ENCODE results near the gene HSBP1L1. TPM values are rescaled to one million over a fixed set of nuclear protein-coding genes. Genes with fewer than 3 reads are reported as not detected.

Gene HSBP1L1
- total RNA-seq, 4 donors from 2014 or later, result 18.0 to 35.4 (median 29.7) TPM

GRCh38 chr18:79963658-79964329 is 649 bp upstream of the HSBP1L1 start:
- Histone ChIP-seq H3K4me1 (peaks cover 0 to 37% (median 11%) of the 10 kb centered on the region in 4 donors), H3K36me3 (peaks cover 0 to 14% (median 0%) of the 10 kb centered on the region in 3 donors), H3K4me3 (peak overlapping the region; percentile 41 to 78 (median 76)), H3K9me3 (no peaks in the 10 kb centered on the region), H3K27ac (peak overlapping the region; percentile 54 to 92 (median 89)), H3K27me3 (peaks cover 0 to 6% of the 10 kb centered on the region in 2 donors)
- TF ChIP-seq EP300 (IDR thresholded peaks at IDR 0.05) (no peak), POLR2A (IDR thresholded peaks at IDR 0.05) (no peak), CTCF (IDR thresholded peaks at IDR 0.05) (no peak)
- WGBS, 2 donors, result 91 to 92% methylated on average over 29 to 30 of the region's 30 CpGs
- no peak for DNase-seq (ENCODE audit: low spot score in 2 of 2)

- DNase-seq (ENCODE audit: low spot score in 2 of 2), result no peak
- no peaks in the 10 kb centered on the region for H3K9me3 ChIP-seq
- H3K27ac ChIP-seq, result peak overlapping the region; percentile 54 to 92 (median 89)
- H3K36me3 ChIP-seq, result peaks cover 0 to 26% (median 0%) of the 10 kb centered on the region in 3 donors
- 8 to 13% methylated on average over 24 of the region's 24 CpGs for WGBS, 2 donors
- TF ChIP-seq CTCF (IDR thresholded peaks at IDR 0.05) (no peak), EP300 (IDR thresholded peaks at IDR 0.05) (peak in 1 of 2 donors; percentile 46), POLR2A (IDR thresholded peaks at IDR 0.05) (no peak)
- H3K4me3 ChIP-seq, result peak overlapping the region; percentile 41 to 78 (median 76)
- no peaks in the 10 kb centered on the region for H3K27me3 ChIP-seq
- H3K4me1 ChIP-seq, result peaks cover 0 to 37% (median 9%) of the 10 kb centered on the region in 4 donors
These were observed 868 bp downstream of the HSBP1L1 start for GRCh38 chr18:79965119-79965902.

GRCh38 chr18:79970419-79971133 is 6.1 kb downstream of the HSBP1L1 start:
- H3K4me3 ChIP-seq, result no peak overlapping the region
- peaks cover 0 to 77% (median 9%) of the 10 kb centered on the region in 3 donors for H3K36me3 ChIP-seq
- no peaks in the 10 kb centered on the region for H3K9me3 ChIP-seq
- H3K4me1 ChIP-seq, result peaks cover 0 to 2% (median under 1%) of the 10 kb centered on the region in 4 donors
- TF ChIP-seq EP300 (IDR thresholded peaks at IDR 0.05) (no peak), CTCF (IDR thresholded peaks at IDR 0.05) (no peak), POLR2A (IDR thresholded peaks at IDR 0.05) (no peak)
- no peak overlapping the region for H3K27ac ChIP-seq
- no peak for DNase-seq (ENCODE audit: low spot score in 2 of 2)
- 81 to 88% methylated on average over 12 of the region's 12 CpGs for WGBS, 2 donors
- H3K27me3 ChIP-seq, result no peaks in the 10 kb centered on the region

- Histone ChIP-seq H3K4me1 (no peaks in the 10 kb centered on the region), H3K27me3 (no peaks in the 10 kb centered on the region), H3K27ac (no peak overlapping the region), H3K4me3 (no peak overlapping the region), H3K36me3 (peaks cover 0 to 85% (median 9%) of the 10 kb centered on the region in 3 donors), H3K9me3 (no peaks in the 10 kb centered on the region)
- no peak for DNase-seq (ENCODE audit: low spot score in 2 of 2)
- TF ChIP-seq EP300 (IDR thresholded peaks at IDR 0.05), result no peak
- no peak for TF ChIP-seq CTCF (IDR thresholded peaks at IDR 0.05)
- TF ChIP-seq POLR2A (IDR thresholded peaks at IDR 0.05), result no peak
- 91 to 93% methylated on average over 17 of the region's 17 CpGs for WGBS, 2 donors
These were observed 6.9 kb downstream of the HSBP1L1 start for GRCh38 chr18:79971211-79971952.
